ENCODE results near the gene MTHFD1. TPM values are rescaled to one million over a fixed set of nuclear protein-coding genes. Genes with fewer than 3 reads are reported as not detected.

MTHFD1 gene
- total and polyA plus RNA-seq, 7 donors, result 12.0 to 45.6 (median 22.5) TPM

GRCh38 chr14:64467101-64467500 is 78.9 kb downstream of the MTHFD1 start:
- no peak for DNase-seq
- no peaks in the 10 kb centered on the region for H3K9me3 ChIP-seq
- TF ChIP-seq EP300 (IDR thresholded peaks at IDR 0.05) (no peak), POLR2AphosphoS5 (IDR thresholded peaks at IDR 0.05) (no peak)
- 64 to 72% methylated on average over 3 of the region's 3 CpGs for WGBS, 2 donors
- intact Hi-C loops (cut with DNase I), result loop anchor here (2.0 to 10.0 kb wide), 2 partner anchors 36 to 122 kb away; partner anchors contain the start of gene ZBTB25
- H3K27me3 ChIP-seq, result no peaks in the 10 kb centered on the region
- no peak overlapping the region for H3K27ac ChIP-seq
- H3K4me3 ChIP-seq, result no peak overlapping the region
- H3K4me1 ChIP-seq, result peaks cover 0 to 14% (median 6%) of the 10 kb centered on the region in 4 donors
- H3K36me3 ChIP-seq, result no peaks in the 10 kb centered on the region

GRCh38 chr14:64467566-64467965 is 79.4 kb downstream of the MTHFD1 start:
- DNase-seq, result no peak
- Histone ChIP-seq H3K4me3 (no peak overlapping the region), H3K27ac (no peak overlapping the region), H3K36me3 (no peaks in the 10 kb centered on the region), H3K27me3 (no peaks in the 10 kb centered on the region), H3K9me3 (no peaks in the 10 kb centered on the region), H3K4me1 (peaks cover 0 to 14% (median 6%) of the 10 kb centered on the region in 4 donors)
- TF ChIP-seq EP300 (IDR thresholded peaks at IDR 0.05) (no peak), POLR2AphosphoS5 (IDR thresholded peaks at IDR 0.05) (no peak), POLR2A (IDR thresholded peaks at IDR 0.05) (no peak), CTCF (IDR thresholded peaks at IDR 0.05) (no peak)
- intact Hi-C loops (cut with DNase I), result loop anchor here (2.0 to 10.0 kb wide), 2 partner anchors 35 to 123 kb away; partner anchors contain the start of gene ZBTB25

DNA sequence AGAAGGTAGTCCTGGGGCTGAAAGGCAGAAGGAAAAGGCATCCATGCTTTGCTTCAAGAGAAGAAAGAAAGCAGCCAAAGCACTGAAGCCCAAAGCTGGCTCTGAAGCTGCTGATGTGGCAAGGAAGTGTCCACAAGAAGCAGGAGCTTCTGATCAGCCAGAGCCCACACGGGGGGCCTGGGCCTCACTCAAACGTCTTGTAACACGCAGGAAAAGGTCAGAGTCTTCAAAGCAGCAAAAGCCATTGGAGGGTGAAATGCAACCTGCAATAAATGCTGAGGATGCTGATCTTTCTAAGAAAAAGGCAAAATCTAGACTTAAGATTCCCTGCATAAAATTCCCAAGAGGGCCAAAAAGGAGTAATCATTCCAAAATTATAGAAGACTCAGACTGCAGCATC is 80.3 kb downstream of the MTHFD1 start:
- whole genome bisulfite sequencing, 2 donors, result 51 to 69% methylated on average over 3 of the region's 3 CpGs
- TF ChIP-seq POLR2AphosphoS5 (IDR thresholded peaks at IDR 0.05) (no peak), CTCF (IDR thresholded peaks at IDR 0.05) (no peak), POLR2A (IDR thresholded peaks at IDR 0.05) (no peak), EP300 (IDR thresholded peaks at IDR 0.05) (no peak)
- no peak for DNase-seq
- intact Hi-C loops (cut with DNase I), result loop anchor here (10.0 kb wide), 1 partner anchor 124 kb away; no protein-coding TSS in a partner anchor
- H3K36me3 ChIP-seq, result no peaks in the 10 kb centered on the region
- H3K9me3 ChIP-seq, result no peaks in the 10 kb centered on the region
- H3K4me3 ChIP-seq, result no peak overlapping the region
- H3K27me3 ChIP-seq, result no peaks in the 10 kb centered on the region
- no peak overlapping the region for H3K27ac ChIP-seq
- H3K4me1 ChIP-seq, result peaks cover 0 to 14% (median 6%) of the 10 kb centered on the region in 4 donors

- H3K27me3 ChIP-seq, result no peaks in the 10 kb centered on the region
- no peaks in the 10 kb centered on the region for H3K4me1 ChIP-seq
- no peak overlapping the region for H3K4me3 ChIP-seq
- H3K36me3 ChIP-seq, result no peaks in the 10 kb centered on the region
- 58 to 68% methylated on average over 2 of the region's 2 CpGs for WGBS, 2 donors
- no peaks in the 10 kb centered on the region for H3K9me3 ChIP-seq
- no peak for TF ChIP-seq POLR2A (IDR thresholded peaks at IDR 0.05)
- no peak for TF ChIP-seq EP300 (IDR thresholded peaks at IDR 0.05)
- no peak for TF ChIP-seq CTCF (IDR thresholded peaks at IDR 0.05)
- no peak for TF ChIP-seq POLR2AphosphoS5 (IDR thresholded peaks at IDR 0.05)
- no peak for DNase-seq
- no peak overlapping the region for H3K27ac ChIP-seq
- intact Hi-C loops (cut with DNase I), result loop anchor here (5.0 kb wide), 1 partner anchor 47 kb away; no protein-coding TSS in a partner anchor
These were observed 85.9 kb downstream of the MTHFD1 start for GRCh38 chr14:64474041-64474440.

DNA sequence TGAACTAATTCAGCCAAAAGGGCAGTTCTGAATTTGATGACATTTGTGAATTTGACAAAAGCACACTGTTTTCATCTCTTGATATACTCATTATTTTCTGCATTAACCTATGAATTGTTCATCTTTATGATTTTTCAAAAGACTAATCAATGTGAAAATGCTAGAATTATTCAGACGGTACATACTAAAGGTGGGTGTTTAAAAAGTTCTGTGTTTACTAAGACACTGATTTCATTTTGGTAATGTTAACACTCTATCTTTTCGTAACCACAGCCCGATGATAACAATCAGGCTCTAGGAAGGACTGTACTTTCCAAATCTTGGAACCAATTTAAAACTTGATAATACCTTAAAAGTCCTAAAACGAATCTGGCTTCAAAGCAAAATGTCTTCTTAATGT is 86.5 kb downstream of the MTHFD1 start:
- DNase-seq, result no peak

More for the DNA sequence above, 86.5 kb downstream of the MTHFD1 start:
- WGBS, 2 donors, result 70 to 87% methylated on average over 4 of the region's 4 CpGs
- Histone ChIP-seq H3K4me1 (no peaks in the 10 kb centered on the region), H3K4me3 (no peak overlapping the region), H3K27me3 (no peaks in the 10 kb centered on the region), H3K27ac (no peak overlapping the region), H3K36me3 (no peaks in the 10 kb centered on the region), H3K9me3 (no peaks in the 10 kb centered on the region)
- intact Hi-C loops (cut with DNase I), result loop anchor here (5.0 kb wide), 1 partner anchor 47 kb away; no protein-coding TSS in a partner anchor
- TF ChIP-seq POLR2A (IDR thresholded peaks at IDR 0.05), result no peak
- TF ChIP-seq EP300 (IDR thresholded peaks at IDR 0.05), result no peak
- no peak for TF ChIP-seq CTCF (IDR thresholded peaks at IDR 0.05)
- no peak for TF ChIP-seq POLR2AphosphoS5 (IDR thresholded peaks at IDR 0.05)

Measured in sigmoid colon (tissue), 7 donors.